HG02763 (cell line): Measurements from ENCODE around the gene CYYR1.
"Not testable (repeated sequence)": the region's sequence is repeated elsewhere in the genome, so short reads cannot be mapped to it uniquely, and the experiment has no call there.

Experiments used
- ATAC-seq: cut with Tn5 transposase; IDR thresholded peaks from one replicate; pipeline ENCODE4 v1.9.1; 2021; ENCODE audit warnings: mild to moderate bottlenecking, moderate library complexity; ENCODE audit not compliant: unreplicated experiment

The CYYR1 gene

DNA sequence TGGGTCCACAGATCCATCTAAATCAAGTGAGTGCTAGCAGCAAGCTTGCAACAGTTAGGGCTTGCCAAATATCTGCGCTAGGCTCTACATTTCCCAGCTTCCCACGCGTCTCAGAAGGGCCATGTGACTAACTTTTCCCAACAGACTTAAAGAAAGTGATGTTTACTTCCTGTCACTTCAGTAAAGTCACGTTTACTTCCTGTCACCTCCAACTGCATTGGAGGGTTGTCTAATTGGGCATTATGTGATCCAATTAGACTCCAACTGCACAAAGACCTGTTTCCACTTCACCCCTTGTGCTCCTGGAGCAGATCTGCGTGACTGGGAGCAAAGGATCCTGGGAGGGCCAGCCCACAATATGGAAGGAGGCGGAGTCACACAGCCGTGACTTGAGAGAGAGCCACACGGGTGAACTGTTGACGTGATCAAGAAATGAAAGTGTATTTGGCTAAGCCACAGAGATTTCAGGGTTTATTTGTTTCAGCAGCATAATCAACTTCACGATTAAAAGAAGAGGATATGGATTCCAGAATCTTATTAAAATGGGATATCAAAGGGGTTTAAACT, 77.7 kb downstream of the CYYR1 start:
- ATAC-seq, result no peak

DNA sequence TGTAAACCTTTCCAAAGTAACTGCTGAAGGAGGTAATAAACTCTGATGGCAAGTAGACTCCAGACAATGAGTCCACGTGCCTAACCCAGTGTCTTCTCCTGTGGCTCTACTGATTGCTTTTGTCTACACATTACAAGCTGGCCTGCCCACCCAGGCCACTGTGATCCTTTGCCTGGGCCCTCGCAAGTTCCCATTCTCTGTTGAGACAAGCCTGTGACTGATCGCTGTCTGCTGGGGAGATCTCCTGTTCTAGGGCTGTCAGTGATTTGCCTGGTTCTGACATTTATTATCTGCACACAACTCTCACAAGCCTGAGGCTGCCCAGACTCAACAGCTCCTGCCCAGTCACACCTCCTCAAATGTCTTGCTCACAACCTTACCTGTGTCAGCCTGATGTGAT, 81.4 kb downstream of the CYYR1 start:
- no peak for ATAC-seq

DNA sequence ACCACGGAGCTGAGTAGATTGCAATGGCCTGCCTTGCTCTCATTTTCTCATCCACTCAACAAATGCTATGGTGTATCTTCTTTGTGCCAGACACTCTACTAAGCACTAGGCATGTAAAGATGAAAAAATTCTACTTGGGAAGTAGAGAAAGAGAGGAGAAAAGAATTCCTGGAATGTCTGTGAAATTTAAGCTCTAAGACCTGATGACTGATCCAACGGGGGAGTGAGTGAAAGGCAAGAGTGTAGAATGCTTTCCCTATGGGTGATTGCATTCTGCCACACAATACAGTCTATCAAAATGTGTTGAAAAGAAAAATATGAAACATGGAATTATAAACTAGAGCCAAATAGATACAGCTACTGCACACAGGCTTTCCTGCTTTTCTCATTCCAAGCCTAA, 82.3 kb downstream of the CYYR1 start:
- ATAC-seq, result no peak

DNA sequence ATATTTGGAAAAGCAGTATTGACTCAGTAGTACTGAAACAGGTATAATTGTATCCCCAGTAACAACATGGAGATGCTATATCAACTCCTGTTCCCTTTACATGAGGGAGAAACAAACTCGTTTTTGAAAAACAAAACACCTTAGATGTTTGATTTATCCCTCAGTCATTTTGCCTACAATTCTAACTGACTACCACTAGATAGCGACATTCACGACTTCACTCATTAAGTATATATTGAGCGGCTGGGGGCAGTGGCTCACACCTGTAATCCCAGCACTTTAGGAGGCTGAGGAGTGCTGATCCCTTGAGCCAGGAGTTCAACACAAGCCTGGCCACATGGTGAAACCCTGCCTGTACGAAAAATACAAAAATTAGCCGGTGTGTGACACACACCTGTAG, 83.3 kb downstream of the CYYR1 start:
- no peak for ATAC-seq

DNA sequence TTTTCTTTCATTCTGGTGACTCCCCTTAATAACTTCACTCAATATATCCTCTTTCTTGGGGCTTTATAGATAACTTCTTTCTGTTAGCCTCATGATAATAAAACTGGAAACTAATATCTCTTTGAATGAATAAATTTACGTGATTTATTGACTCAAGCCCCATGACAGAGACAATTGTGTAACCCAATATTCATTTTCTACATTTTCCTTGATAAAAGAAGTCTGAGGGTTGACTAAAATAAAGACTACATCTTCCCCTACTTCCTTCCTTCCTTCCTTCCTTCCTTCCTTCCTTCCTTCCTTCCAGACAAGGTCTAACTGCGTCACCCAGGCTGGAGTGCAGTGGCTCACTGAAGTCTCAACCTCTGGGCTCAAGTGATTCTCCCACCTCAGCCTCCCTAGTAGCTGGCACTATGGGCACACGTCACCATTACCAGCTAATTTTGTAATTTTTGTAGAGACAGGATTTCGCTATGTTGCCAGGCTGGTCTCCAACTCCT, 85.1 kb downstream of the CYYR1 start:
- ATAC-seq, result no peak

DNA sequence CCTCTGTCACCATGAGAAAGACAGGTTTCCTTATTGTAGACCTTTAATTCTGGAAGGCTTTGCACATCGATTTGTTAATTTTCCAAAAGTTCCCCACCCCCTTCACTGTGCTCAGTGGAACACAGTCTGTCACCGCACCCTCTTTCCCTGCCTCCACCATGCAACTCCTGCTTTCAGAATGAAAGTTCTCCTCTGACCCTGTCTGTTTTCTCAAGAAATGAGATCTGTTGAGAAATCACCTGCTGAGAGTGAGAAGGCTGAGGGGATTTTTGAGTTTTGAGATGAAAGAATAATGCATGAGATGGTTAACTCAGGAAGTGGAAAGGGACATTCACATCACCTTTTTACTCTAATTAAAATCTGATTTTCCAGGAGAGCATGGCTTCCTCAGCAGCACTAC, 99.6 kb downstream of the CYYR1 start:
- no peak for ATAC-seq

DNA sequence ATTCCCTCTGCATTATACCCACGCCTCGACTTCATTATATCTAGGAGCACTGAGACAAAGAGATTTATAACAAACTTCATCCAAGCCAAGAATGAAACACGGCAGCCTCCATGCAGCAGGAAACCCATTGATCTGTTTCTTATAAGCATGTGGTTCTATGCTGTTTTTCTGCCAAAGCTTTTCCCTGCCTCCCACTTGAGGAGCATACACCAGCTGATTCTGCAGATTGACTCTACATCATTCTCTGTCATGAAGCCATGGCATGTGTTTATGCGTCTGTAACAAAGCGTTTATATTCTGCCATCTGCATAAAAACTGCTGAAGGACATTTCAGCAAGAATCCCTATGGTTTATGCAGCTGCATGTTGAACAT, 102.0 kb downstream of the CYYR1 start:
- no peak for ATAC-seq

DNA sequence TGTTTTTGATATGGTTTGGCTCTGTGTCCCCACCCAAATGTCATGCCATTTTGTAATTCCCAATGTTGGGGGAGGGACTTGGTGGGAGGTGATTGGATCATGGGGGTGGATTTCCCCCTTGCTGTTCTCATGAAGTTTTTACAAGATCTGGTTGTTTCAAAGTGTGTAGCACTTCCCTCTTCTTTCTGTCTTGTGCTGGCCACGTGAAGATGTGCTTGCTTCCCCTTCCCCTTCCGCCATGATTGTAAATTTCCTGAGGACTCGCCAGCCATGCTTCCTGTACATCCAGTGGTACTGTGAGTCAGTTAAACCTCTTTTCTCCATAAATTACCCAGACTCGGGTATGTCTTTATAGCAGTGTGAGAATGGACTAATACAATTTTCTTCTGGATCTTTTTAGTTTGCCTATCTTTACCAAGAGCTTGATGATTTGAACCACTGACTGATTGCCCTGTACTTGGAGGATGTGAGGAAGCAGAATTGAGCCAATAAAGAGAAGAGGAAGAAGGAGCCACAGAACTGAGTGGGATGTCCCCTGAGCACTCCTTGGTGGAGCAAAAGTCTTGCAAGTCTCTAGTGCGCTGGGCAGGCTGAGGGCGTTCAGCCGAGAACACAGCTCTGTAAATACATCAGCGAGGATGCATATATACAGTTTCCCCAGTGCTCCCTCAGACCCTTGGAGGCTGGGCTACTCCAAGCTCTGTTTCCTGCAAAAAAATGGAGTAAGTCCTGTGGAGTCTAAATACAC, 102.6 kb downstream of the CYYR1 start:
- ATAC-seq, result no peak

DNA sequence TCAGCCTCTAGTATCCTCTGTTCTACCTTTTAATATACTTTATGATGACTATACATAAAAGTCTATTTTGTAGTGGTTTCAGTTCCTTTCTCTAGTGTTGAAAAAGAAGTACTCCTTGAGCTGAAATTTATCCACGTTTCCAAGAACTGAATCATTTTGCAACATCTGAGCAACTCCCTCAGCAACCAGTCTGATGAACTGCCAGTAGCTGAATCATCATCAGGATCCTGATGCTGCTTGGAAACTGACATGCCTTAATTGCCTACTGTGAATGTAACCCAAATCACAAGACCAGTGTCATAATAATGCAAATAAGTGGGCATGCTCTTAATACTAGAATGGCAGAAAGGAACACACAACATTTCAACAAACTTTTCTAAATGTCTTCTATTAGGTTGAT, 103.3 kb downstream of the CYYR1 start:
- ATAC-seq, result no peak

DNA sequence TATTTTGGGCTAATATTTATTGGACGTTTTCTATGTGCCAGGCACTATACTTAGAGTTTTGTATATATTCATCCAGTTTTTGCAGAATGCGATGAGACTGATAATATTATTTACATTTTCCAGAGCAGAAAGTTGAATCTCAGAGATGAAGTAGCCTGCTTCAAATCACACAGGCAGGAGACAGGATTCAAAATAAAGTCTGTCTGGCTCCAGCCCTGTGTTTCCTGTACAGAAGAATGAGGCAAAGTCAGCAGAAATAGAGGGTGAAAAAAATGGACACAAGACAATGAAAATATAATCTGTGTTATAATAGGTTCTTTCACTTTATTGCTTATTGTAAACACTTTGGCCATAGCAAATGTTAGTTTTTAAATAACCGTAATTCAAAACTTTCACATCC, 107.2 kb downstream of the CYYR1 start:
- no peak for ATAC-seq

DNA sequence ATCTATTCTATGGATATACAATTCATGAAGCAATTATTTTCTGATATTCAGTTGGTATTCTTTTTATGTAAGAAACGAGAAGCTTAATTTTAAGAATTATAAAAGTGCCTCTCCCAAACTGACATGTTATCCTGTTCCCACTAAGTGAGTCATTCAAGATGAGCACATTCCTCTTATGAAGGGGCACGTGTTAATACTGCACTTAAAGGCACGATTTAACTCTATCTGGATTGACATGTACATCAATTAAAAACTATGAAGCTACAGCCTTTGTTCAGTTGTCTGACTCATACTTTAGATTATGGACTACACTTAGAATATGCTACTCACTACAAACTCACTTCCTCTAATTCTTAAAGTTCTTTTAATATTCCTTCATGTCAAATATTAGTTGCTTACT, 111.6 kb downstream of the CYYR1 start:
- ATAC-seq, result no peak

DNA sequence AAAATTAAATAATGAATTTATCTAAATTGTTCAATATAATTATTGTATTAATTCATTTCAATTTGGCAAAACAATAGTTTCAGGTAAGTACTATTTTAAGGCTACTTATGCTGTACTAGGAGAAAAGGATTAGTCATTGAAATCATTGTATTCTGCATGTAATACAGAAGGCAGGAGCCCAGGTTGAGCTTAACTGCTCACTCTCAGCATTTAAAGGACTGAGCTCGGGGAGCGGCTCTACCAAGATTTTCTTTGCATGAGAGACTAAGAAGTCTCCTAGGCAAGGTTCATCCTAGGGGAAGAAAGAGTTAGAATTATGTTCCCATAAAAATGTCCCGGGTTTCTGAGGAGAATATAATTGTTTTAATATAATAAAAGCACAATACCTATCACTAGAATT, 112.5 kb downstream of the CYYR1 start:
- no peak for ATAC-seq

DNA sequence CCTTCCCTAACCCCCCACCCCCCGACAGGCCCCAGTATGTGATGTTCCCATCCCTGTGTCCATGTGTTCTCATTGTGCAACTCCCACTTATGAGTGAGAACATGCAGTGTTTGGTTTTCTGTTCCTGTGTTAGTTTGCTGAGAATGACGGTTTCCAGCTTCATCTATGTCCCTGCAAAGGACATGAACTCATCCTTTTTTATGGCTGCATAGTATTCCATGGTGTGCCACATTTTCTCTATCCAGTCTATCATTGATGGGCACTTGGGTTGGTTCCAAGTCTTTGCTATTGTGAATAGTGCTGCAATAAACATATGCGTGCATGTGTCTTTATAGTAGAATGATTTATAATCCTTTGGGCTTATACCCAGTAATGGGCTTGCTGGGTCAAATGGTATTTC, 114.2 kb downstream of the CYYR1 start:
- ATAC-seq, result not testable (repeated sequence)

DNA sequence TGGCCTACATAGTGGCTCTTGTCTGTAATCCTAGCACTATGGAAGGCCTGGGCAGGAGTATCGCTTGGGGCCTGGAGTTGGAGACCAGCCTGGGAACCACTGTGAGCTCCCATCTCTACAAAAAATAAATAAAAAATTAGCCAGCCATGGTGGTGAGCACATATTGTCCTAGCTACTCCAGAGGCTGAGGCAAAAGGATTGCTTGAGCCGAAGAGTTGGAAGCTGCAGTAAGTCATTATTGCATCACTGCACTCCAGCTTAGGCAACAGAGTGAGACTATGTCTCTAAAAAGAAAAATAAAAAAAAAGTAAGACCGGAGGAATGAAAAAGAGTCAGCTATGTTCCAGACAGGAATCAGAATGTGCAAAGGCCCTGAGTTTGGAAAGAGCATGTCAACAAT, 115.3 kb downstream of the CYYR1 start:
- no peak for ATAC-seq

DNA sequence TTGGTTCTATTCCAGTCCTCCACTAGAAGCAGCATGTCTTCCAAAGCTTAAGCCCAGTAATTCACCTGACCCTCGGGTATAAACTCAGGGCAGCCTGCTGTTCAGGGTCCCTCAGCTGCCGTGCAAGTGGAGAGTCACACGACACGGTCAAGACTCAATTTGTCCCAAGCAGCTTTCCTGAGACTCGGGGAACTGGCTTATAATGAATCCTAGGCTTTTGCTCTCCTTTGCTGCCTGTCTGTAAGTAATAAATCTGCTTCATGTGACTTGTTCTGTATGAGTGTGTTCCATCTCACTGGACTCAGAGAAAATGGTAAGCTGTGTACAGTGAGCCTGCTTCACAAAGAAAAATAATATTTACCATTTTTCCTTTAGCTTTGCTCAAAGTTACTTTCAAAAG, 119.8 kb downstream of the CYYR1 start:
- no peak for ATAC-seq

DNA sequence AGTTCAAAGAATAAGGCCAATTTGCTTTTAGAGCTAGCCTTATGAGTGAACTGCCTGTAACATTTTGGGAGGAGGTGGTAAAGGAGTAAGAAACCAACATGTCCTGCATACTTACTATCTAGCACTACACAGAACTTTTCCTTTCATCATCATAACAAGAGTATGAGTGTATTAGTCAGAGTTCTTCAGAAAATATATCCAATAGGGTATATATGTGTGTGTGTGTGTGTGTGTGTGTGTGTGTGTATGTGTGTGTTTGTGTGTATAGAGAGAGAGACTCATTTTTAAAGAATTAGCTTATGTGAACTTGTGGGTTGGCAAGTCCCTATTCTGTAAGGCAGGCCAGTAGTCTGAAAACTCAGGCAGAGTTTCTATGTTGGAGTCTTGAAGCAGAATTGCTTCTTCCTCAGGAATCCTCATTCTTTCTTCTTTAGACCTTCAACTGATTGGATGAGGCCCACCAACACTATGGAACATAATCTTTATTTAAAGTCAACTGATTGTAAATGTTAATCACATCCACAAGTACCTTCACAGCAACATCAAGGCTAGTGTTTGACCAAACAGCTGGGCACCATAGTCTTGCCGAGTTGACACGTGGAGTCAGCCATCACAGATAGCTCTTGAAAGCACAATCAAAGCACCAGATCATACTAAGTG, 121.9 kb downstream of the CYYR1 start:
- ATAC-seq, result no peak

DNA sequence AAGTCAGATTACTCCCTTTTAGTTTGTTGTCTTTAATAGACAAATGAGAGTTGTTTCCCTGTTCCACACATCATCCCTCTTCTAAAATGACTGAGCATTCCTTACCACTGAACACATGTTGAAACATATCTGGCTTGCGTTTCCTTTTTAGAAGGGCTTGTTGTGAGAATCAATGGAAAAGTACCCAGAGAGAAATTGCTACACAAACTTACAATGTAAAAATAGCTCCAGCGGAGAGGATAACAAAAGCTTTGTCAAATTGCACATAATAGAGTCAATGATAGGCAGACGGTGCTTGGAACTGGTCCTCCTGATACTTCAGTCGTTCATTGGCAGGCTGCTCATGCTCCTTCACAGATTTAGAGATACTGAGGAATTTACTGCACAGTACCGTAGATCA, 123.9 kb downstream of the CYYR1 start:
- no peak for ATAC-seq

DNA sequence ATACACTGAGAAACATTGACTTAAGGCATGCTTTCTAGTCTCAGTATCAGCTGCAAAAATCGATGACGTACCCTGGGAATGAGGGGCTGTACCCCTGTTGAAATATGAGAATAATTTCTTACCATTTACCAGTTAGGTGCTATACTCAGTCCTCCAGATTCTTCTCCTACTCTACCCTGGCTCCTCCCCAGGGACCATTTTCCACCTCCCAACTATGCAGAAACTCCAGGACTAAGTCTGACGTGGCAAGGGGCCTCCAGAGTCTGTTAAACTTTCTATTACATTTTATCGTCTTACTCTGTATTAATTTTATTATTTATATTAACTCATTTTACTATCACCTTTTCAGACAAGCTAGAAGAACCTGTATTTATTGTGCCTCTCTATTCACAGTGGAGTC, 124.3 kb downstream of the CYYR1 start:
- no peak for ATAC-seq

DNA sequence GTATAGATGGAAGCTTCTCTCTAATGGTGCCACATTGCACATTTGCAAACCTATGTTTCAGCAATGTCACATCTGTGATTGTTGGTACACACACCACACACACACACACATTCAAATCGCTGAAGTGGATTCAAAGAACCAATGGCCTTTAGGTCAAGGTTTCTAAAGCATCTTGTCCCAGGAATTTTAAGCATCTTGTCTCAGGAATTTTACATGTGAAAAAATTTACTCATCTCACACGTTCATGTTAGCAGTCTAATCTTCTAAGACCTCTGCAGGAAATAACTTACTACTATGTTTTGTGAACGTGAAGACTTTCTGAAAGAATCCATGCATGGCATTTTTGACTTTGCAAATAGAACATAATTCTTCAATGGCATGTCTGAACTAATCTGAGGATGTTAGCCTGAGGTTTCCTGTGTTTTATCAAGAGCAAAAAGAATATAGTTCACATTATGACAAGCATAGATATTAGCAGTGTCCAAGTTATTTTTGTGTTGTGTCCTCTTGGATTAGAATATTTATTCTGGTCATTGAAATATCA, 125.1 kb downstream of the CYYR1 start:
- no peak for ATAC-seq

DNA sequence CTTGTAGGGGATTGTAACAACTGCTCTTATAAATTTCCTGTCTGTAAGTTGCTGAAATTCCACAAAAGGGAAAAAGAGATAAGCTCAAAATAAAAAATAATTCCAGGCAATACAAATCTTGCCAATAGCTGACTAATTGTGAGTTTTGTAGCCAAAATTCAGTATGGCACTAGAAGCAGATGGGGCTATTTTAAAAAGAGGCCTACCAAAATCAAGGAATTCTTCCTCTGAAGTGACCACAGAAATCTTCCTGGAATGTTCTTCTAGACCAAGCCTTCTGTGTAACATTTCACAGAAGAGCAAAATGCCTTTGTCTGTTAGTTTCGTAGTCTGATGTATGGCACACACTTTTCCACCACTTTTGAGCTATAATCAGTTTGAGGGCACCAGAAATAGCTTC, 127.6 kb downstream of the CYYR1 start:
- ATAC-seq, result no peak

DNA sequence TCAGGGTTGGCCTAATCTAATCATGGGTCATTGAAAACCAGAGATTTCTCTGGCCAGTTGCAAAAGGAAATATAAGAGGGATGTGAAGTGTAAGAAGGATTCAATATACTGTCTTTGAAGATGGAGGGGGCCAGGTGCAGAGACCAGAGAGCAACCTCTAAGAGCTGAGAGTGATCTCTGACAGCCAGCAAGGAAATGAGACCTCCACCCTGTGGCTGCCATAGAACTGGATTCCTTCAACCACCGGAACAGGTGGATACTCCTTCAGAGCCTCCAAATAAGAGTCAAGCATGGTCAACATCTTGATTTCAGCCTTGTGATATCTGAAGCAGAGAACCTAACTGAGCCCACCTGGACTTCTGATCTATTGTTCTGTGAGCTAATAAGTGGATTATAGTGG, 128.4 kb downstream of the CYYR1 start:
- ATAC-seq, result no peak

DNA sequence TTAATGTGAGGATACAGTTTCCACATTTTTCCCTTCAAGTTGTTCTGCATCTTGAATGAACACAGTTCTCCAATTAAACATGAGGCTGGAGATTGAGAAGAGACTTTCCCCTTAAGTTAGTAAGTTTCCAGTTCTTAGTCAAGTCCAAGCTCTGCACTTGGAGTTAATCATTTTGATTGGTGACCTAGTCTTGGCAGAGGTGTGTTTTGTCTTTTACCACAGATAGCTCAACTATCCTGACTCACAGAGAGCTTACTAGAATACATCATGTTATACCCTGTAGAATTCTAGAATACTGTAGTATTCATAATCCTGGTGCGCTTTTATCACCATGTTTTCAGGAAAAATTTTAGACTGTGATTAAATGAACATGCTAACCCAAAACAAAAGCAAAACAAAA, 129.2 kb downstream of the CYYR1 start:
- ATAC-seq, result no peak
